D721Med (cell line): ENCODE data around the gene DPM2.

Experiments used
- DNase-seq: peaks from one replicate; pipeline ENCODE4 v3.0.0; 2011; ENCODE audit warnings: low spot score; ENCODE audit not compliant: insufficient read length
- FAIRE-seq: peaks from 2 replicates; lab custom pipeline; 2011; peaks lifted over from hg19 to GRCh38; lab: Jason Lieb, UNC
- CTCF ChIP-seq: IDR thresholded peaks from 2 replicates; pipeline ENCODE4 v1.5.1; 2012; ENCODE audit warnings: mild to moderate bottlenecking, control low read depth; ENCODE audit not compliant: insufficient read depth; ENCODE audit errors: missing control alignments

DPM2 gene

GRCh38 chr9:127953154-127953553 is 15.5 kb upstream of the DPM2 start:
- TF ChIP-seq CTCF, result no peak
- FAIRE-seq (no peak), DNase-seq (no peak)

GRCh38 chr9:127950513-127951289 is 13.0 kb upstream of the DPM2 start:
- TF ChIP-seq CTCF, result no peak
- FAIRE-seq (no peak), DNase-seq (no peak)

GRCh38 chr9:127949827-127950512 is 12.3 kb upstream of the DPM2 start:
- no peak for DNase-seq
- no peak for FAIRE-seq

GRCh38 chr9:127947841-127948710 is 10.4 kb upstream of the DPM2 start:
- TF ChIP-seq CTCF, result no peak
- FAIRE-seq (no peak), DNase-seq (no peak)

More at GRCh38 chr9:127949827-127950512, 12.3 kb upstream of the DPM2 start:
- TF ChIP-seq CTCF, result no peak

- no peak for FAIRE-seq
- no peak for DNase-seq
- no peak for TF ChIP-seq CTCF
Observed at GRCh38 chr9:127946728-127947127, 9.1 kb upstream of the DPM2 start.

- TF ChIP-seq CTCF, result no peak
- FAIRE-seq (no peak), DNase-seq (no peak)
Observed at GRCh38 chr9:127945942-127946341, 8.3 kb upstream of the DPM2 start.
